Suprapubic skin (tissue), 4 donors: Measurements from ENCODE around the gene TBC1D9.

Experiments used
- EP300 ChIP-seq: sonication (generic); formaldehyde crosslinking; IDR thresholded peaks from one replicate; pipeline ENCODE4 v1.6.1; 2017; ENCODE audit warnings: antibody characterized with exemption
- POLR2AphosphoS5 ChIP-seq, 3 donors: sonication (generic); formaldehyde crosslinking; IDR thresholded peaks; one replicate each; pipeline ENCODE4 v1.6.1; 2017; ENCODE audit warnings: antibody characterized with exemption in 3 of 3

- TF ChIP-seq POLR2AphosphoS5 (IDR thresholded peaks at IDR 0.05) (no peak), EP300 (no peak)
These were observed 184.6 kb downstream of the TBC1D9 start for GRCh38 chr4:140571620-140572019.
